Endodermal cell (in vitro differentiated cells): ENCODE results near the gene GRIA2. TPM values are rescaled to one million over a fixed set of nuclear protein-coding genes. Genes with fewer than 3 reads are reported as not detected.

Experiments used
- DNase-seq: peaks from one replicate; pipeline ENCODE4 v3.0.0-alpha.2; 2017
- H3K27ac ChIP-seq: 2 replicates; pipeline ENCODE4 v1.5.1; 2013; ENCODE audit warnings: mild to moderate bottlenecking, low read depth, low read length, moderate library complexity
- H3K27me3 ChIP-seq: 2 replicates; pipeline ENCODE4 v1.6.1; 2013; ENCODE audit warnings: mild to moderate bottlenecking, low read length, moderate library complexity; ENCODE audit not compliant: insufficient read depth, control insufficient read depth, poor library complexity, severe bottlenecking
- H3K36me3 ChIP-seq: 2 replicates; pipeline ENCODE4 v1.7.0; 2013; ENCODE audit warnings: mild to moderate bottlenecking, low read length, moderate library complexity; ENCODE audit not compliant: control insufficient read depth, insufficient read depth
- H3K4me1 ChIP-seq: one replicate; pipeline ENCODE4 v1.7.0; 2013; ENCODE audit warnings: low read length; ENCODE audit not compliant: control insufficient read depth, insufficient read depth
- H3K4me3 ChIP-seq: 2 replicates; pipeline ENCODE4 v1.5.1; 2013; ENCODE audit warnings: mild to moderate bottlenecking, low read length, moderate library complexity
- H3K9ac ChIP-seq: 2 replicates; pipeline ENCODE4 v1.6.1; 2013; ENCODE audit warnings: mild to moderate bottlenecking, low read length, moderate library complexity; ENCODE audit not compliant: poor library complexity, severe bottlenecking; ENCODE audit errors: extremely low read depth
- H3K9me3 ChIP-seq: 2 replicates; pipeline ENCODE4 v1.6.1; 2013; ENCODE audit warnings: mild to moderate bottlenecking, low read length, moderate library complexity; ENCODE audit not compliant: control insufficient read depth
- H3K27ac Mint-ChIP-seq: 2 replicates; pipeline ENCODE4 v1.8.0; 2020; ENCODE audit warnings: mixed read lengths
- H3K27me3 Mint-ChIP-seq: 2 replicates; pipeline ENCODE4 v1.8.0; 2021; ENCODE audit warnings: mild to moderate bottlenecking, mixed read lengths; ENCODE audit not compliant: insufficient read depth
- H3K36me3 Mint-ChIP-seq: 2 replicates; pipeline ENCODE4 v1.8.0; 2020; ENCODE audit warnings: low read depth, mixed read lengths
- H3K4me1 Mint-ChIP-seq: 2 replicates; pipeline ENCODE4 v1.8.0; 2020; ENCODE audit warnings: mixed read lengths
- H3K4me3 Mint-ChIP-seq: 2 replicates; pipeline ENCODE4 v1.8.0; 2020; ENCODE audit warnings: mild to moderate bottlenecking, moderate library complexity, mixed read lengths
- H3K9me3 Mint-ChIP-seq: 2 replicates; pipeline ENCODE4 v1.8.0; 2020; ENCODE audit warnings: mild to moderate bottlenecking, mixed read lengths
- WGBS, 2 experiments: methylation state at CpG; one replicate each; pipeline versions ENCODE4 v1.1.5 to v1.1.7; 2013; ENCODE audit warnings: missing lambda C conversion rate in 2 of 2, mixed read lengths in 1 of 2; ENCODE audit not compliant: insufficient coverage in 1 of 2, insufficient read length in 1 of 2; 5-methylcytosine and 5-hydroxymethylcytosine counted together
- total RNA-seq, 2 donors: library from RNA; stranded (reverse); fragmentation: NEBNext Ultra II Directional in 1 of 2; extraction: Animal tissue kit (Norgen Biotek cat#: 25700) in 1 of 2; gene quantifications; 2 replicates in 1 of 2; 3 replicates in 1 of 2; pipeline ENCODE4 v1.2.1, GENCODE V29; 2021
- TF ChIP-seq, protein P1 (sequence below): fragments of 200-600 bp; sonication (generic); conservative IDR thresholded peaks from 2 replicates; pipeline ENCODE4 v1.5.0; 2021; ENCODE audit warnings: antibody characterized with exemption, mild to moderate bottlenecking

Gene GRIA2
- total RNA-seq, 2 donors from 2014 or later: not detected

DNA sequence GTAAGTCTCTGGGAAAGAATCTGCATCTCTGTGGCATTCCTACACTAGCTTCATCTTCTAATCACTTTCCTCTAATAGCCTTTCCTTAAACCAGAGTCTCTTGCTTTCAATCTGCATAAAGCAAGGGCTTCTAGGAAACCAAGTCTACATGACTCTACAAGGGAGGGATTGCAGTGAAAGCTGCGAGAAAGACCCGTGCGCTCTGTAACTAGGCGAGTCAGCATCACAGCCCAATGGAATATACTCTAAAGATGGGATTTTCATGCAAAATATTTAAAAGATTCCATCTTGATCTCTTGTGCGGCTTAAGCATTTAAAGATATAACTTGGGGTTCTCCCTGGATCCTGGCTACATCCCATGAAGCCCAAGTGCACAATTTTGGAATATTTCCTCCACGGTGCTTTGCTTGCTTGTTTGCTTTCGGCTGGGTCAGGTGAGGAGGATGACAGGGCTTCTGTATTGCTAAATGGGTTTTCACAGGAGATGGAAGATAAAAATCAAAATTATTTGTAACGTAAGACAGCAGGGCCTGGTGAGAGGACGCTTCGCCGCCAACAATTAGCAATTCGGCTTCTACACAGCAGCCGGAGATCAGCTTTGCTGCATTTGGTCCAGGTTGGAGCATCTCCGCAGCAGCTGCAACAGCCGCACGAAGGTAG, 687 bp upstream of the GRIA2 start:
- H3K27ac Mint-ChIP-seq: no peak overlapping the region
- Histone ChIP-seq H3K4me3 (no peak overlapping the region), H3K27me3 (peaks cover 68% of the 10 kb centered on the region), H3K9ac (no peak overlapping the region), H3K27ac (no peak overlapping the region), H3K9me3 (no peaks in the 10 kb centered on the region), H3K4me1 (no peaks in the 10 kb centered on the region), H3K36me3 (no peaks in the 10 kb centered on the region)
- no peak overlapping the region for H3K4me3 Mint-ChIP-seq
- peaks cover 59% of the 10 kb centered on the region for H3K27me3 Mint-ChIP-seq
- DNase-seq: no peak
- no peaks in the 10 kb centered on the region for H3K36me3 Mint-ChIP-seq
- H3K4me1 Mint-ChIP-seq: peaks cover 6% of the 10 kb centered on the region
- 29 to 34% methylated on average over 12 to 16 of the region's 16 CpGs for WGBS, 2 experiments
- no peaks in the 10 kb centered on the region for H3K9me3 Mint-ChIP-seq
- TF ChIP-seq, protein P1, sequence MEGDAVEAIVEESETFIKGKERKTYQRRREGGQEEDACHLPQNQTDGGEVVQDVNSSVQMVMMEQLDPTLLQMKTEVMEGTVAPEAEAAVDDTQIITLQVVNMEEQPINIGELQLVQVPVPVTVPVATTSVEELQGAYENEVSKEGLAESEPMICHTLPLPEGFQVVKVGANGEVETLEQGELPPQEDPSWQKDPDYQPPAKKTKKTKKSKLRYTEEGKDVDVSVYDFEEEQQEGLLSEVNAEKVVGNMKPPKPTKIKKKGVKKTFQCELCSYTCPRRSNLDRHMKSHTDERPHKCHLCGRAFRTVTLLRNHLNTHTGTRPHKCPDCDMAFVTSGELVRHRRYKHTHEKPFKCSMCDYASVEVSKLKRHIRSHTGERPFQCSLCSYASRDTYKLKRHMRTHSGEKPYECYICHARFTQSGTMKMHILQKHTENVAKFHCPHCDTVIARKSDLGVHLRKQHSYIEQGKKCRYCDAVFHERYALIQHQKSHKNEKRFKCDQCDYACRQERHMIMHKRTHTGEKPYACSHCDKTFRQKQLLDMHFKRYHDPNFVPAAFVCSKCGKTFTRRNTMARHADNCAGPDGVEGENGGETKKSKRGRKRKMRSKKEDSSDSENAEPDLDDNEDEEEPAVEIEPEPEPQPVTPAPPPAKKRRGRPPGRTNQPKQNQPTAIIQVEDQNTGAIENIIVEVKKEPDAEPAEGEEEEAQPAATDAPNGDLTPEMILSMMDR: no peak

DNA sequence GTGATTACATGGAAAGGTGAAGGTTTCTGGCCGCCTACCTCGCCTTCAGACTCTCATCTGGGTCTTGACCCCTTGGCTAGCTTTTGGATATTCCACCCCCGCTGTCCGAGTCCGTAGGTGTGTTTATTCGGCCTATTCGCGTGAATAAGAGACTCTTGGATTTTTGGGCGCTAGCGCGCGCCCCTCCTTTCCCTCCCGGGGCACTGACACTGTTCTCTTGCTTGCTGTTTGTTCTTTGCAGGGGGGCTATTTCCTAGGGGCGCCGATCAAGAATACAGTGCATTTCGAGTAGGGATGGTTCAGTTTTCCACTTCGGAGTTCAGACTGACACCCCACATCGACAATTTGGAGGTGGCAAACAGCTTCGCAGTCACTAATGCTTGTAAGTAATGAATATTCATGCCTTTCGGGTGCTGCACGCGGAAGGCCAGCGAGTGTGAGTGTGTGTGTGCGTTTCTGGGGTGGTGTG, 932 bp downstream of the GRIA2 start:
- Histone ChIP-seq H3K4me3 (peak overlapping the region; percentile 80), H3K4me1 (no peaks in the 10 kb centered on the region), H3K9me3 (no peaks in the 10 kb centered on the region), H3K27ac (no peak overlapping the region), H3K27me3 (peaks cover 73% of the 10 kb centered on the region), H3K36me3 (no peaks in the 10 kb centered on the region), H3K9ac (no peak overlapping the region)
- Mint-ChIP-seq H3K4me3 (peak overlapping the region; percentile 70), H3K27me3 (peaks cover 62% of the 10 kb centered on the region), H3K27ac (no peak overlapping the region), H3K36me3 (no peaks in the 10 kb centered on the region), H3K4me1 (peaks cover 6% of the 10 kb centered on the region), H3K9me3 (no peaks in the 10 kb centered on the region)
- no peak for DNase-seq
- TF ChIP-seq, protein P1: no peak
- WGBS, 2 experiments: 6 to 10% methylated on average over 18 to 24 of the region's 24 CpGs

DNA sequence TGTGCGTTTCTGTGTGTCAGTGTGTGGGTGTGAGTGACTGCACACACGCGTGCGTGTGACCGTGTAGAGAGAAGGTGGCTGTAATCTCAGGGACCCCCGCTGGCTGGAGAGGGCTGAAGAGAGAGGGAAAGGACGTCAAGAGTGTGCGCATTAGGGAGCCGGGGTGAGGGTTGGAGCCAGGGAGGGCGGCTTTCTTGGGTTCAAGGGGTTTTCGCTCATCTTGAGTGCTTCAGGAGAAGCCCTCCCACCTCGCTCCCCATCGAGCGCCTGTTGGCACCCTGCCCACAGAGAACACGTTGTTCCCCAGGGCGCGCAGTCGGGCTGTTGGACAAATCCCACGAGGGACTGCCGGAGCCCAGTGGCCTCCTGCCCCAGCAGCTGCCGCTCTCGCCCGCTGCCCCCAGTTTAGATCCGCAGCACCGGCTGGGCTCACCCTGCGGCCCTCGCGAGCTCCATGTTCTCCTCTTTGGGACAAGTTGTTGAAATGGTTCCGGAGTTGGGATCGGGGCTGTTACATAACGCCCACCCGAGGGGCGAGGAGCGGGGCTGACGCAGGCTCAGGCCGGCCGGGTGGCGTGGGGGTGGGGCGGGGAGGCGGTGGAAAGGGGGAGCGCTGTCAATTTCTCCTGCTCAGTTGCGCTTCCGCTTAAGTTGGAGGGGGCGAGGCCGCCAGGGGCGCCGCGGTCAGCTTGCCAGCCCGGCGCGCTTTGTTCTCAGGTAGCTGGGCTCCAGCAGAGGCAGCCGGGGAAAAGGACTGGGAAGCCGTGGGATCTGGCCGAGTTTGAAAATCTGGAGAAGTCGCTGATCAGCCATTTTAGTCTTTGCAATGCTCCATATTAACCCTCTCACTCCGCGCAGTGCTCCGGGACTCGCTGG, 1.6 kb downstream of the GRIA2 start:
- H3K9ac ChIP-seq: peak overlapping the region; percentile 17
- 0 to 1% methylated on average over 16 to 59 of the region's 59 CpGs for WGBS, 2 experiments

More for the DNA sequence above, 1.6 kb downstream of the GRIA2 start:
- H3K27ac ChIP-seq: peak overlapping the region; percentile 40
- H3K27ac Mint-ChIP-seq: no peak overlapping the region
- H3K27me3 ChIP-seq: peaks cover 73% of the 10 kb centered on the region
- peak overlapping the region; percentile 70 for H3K4me3 Mint-ChIP-seq
- no peaks in the 10 kb centered on the region for H3K9me3 ChIP-seq
- H3K9me3 Mint-ChIP-seq: no peaks in the 10 kb centered on the region
- H3K4me1 Mint-ChIP-seq: peaks cover 6% of the 10 kb centered on the region
- H3K4me1 ChIP-seq: no peaks in the 10 kb centered on the region
- peak; percentile 87 for DNase-seq
- peak overlapping the region; percentile 80 for H3K4me3 ChIP-seq
- H3K36me3 Mint-ChIP-seq: no peaks in the 10 kb centered on the region
- TF ChIP-seq, protein P1: peak; percentile 66
- no peaks in the 10 kb centered on the region for H3K36me3 ChIP-seq
- peaks cover 62% of the 10 kb centered on the region for H3K27me3 Mint-ChIP-seq
